ENCODE results near the gene GAS7.

The GAS7 gene

GRCh38 chr17:10177131-10177912, 21.1 kb downstream of the GAS7 start:
- H3K4me3 ChIP-seq = no peak overlapping the region
- H3K27ac ChIP-seq = peak overlapping the region in 1 of 21 experiments; percentile 29

GRCh38 chr17:10173913-10174312, 24.5 kb downstream of the GAS7 start:
- no peak overlapping the region for H3K27ac ChIP-seq
- H3K4me3 ChIP-seq = no peak overlapping the region

GRCh38 chr17:10172778-10173177, 25.6 kb downstream of the GAS7 start:
- H3K4me3 ChIP-seq = no peak overlapping the region
- H3K27ac ChIP-seq = peak overlapping the region in 2 of 21 experiments; percentile 3 to 79

- H3K27ac ChIP-seq = peak overlapping the region in 8 of 21 experiments; percentile 1 to 79 (median 32)
Measured at GRCh38 chr17:10172241-10172741, 26.1 kb downstream of the GAS7 start.

GRCh38 chr17:10171581-10171981, 26.8 kb downstream of the GAS7 start:
- peak overlapping the region in 7 of 21 experiments; percentile 1 to 79 (median 34) for H3K27ac ChIP-seq
- no peak overlapping the region for H3K4me3 ChIP-seq

More at GRCh38 chr17:10172241-10172741, 26.1 kb downstream of the GAS7 start:
- no peak overlapping the region for H3K4me3 ChIP-seq

GRCh38 chr17:10171122-10171571, 27.3 kb downstream of the GAS7 start:
- Histone ChIP-seq H3K4me3 (no peak overlapping the region), H3K27ac (peak overlapping the region in 8 of 21 experiments; percentile 1 to 79 (median 54))

- Histone ChIP-seq H3K4me3 (no peak overlapping the region), H3K27ac (no peak overlapping the region)
Measured at GRCh38 chr17:10170233-10170632, 28.2 kb downstream of the GAS7 start.

GRCh38 chr17:10169290-10169689, 29.1 kb downstream of the GAS7 start:
- H3K4me3 ChIP-seq = no peak overlapping the region
- no peak overlapping the region for H3K27ac ChIP-seq

- Histone ChIP-seq H3K27ac (no peak overlapping the region), H3K4me3 (no peak overlapping the region)
Measured at GRCh38 chr17:10166176-10166935, 32.0 kb downstream of the GAS7 start.

- H3K4me3 ChIP-seq = no peak overlapping the region
- H3K27ac ChIP-seq = peak overlapping the region in 1 of 21 experiments; percentile 49
Measured at GRCh38 chr17:10162096-10162495, 36.3 kb downstream of the GAS7 start.

- H3K4me3 ChIP-seq = no peak overlapping the region
- H3K27ac ChIP-seq = no peak overlapping the region
Measured at GRCh38 chr17:10161386-10161785, 37.0 kb downstream of the GAS7 start.

GRCh38 chr17:10156948-10157607, 41.3 kb downstream of the GAS7 start:
- peak overlapping the region in 20 of 21 experiments; percentile 13 to 83 (median 69) for H3K27ac ChIP-seq

GRCh38 chr17:10156599-10156947, 41.8 kb downstream of the GAS7 start:
- Histone ChIP-seq H3K4me3 (no peak overlapping the region), H3K27ac (peak overlapping the region in 19 of 21 experiments; percentile 13 to 83 (median 70))

More at GRCh38 chr17:10156948-10157607, 41.3 kb downstream of the GAS7 start:
- H3K4me3 ChIP-seq = no peak overlapping the region

GRCh38 chr17:10156077-10156435, 42.4 kb downstream of the GAS7 start:
- Histone ChIP-seq H3K27ac (peak overlapping the region in 19 of 21 experiments; percentile 13 to 83 (median 70)), H3K4me3 (no peak overlapping the region)

GRCh38 chr17:10155371-10156076, 42.9 kb downstream of the GAS7 start:
- no peak overlapping the region for H3K4me3 ChIP-seq
- H3K27ac ChIP-seq = peak overlapping the region in 14 of 21 experiments; percentile 13 to 83 (median 69)

GRCh38 chr17:10151667-10152496, 46.5 kb downstream of the GAS7 start:
- peak overlapping the region in 12 of 21 experiments; percentile 4 to 63 (median 32) for H3K27ac ChIP-seq
- H3K4me3 ChIP-seq = no peak overlapping the region

- H3K27ac ChIP-seq = no peak overlapping the region
- H3K4me3 ChIP-seq = no peak overlapping the region
Measured at GRCh38 chr17:10149573-10150399, 48.6 kb downstream of the GAS7 start.
